NCI-H1436 (cell line): Measurements from ENCODE around the gene ADH7.
"Not testable (repeated sequence)": the region's sequence is repeated elsewhere in the genome, so short reads cannot be mapped to it uniquely, and the experiment has no call there.

ENCODE experiments used
- DNase-seq: peaks from one replicate; lab custom pipeline; 2025; lab: John Stamatoyannopoulos, UW

Gene ADH7

DNA sequence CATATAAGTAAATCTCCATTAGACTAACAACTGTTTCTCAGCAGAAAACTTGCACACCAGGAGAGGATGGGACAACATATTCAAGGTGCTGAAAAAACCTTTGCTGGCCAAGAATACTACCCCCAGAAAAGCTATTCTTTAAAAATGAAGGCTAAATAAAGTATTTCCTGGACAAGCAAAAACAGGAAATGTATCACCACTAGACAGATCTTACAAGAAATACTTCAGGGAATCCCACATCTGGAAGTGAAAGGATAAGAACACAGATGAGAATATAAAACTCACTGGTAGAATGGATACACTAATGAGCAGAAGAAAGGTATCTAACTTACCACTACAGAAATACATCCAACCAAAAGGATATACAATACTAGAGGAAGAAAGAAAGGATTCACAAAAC lies 55.6 kb downstream of the ADH7 start:
- no peak for DNase-seq

DNA sequence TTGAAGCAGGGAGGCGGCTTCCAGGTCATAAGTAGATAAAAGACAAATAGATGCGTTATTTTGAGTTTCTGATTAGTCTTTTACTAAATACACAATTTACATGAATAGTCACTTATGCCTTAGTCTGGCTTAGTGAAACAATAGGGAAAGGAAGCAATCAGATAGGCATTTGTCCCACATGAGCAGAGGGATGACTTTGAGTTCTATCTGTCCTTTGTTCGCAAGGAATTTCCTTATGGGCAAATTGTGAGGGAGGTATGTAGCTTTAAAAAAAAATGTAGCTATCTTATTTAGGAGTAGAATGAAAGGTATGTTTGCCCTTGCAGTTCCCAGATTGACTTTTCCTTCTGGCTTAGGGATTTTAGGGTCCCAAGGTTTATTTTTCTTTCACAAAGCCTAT lies 56.3 kb downstream of the ADH7 start:
- no peak for DNase-seq

DNA sequence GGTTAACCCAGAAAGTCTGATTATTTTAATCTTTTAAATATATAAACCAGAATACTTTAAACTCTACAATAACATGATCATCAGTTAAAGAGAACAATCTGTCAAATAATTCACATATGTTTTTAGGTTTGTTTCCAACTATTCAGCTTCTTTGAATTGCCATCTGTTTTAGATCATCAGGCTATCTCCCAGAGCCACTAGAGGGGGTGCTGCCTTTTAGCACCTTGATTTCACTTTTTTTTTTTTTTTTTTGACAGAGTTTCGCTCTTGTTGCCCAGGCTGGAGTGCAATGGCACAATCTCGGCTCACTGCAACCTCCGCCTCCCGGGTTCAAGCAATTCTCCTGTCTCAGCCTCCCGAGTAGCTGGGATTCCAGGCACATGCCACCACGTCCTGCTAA lies 57.8 kb downstream of the ADH7 start:
- DNase-seq = not testable (repeated sequence)

DNA sequence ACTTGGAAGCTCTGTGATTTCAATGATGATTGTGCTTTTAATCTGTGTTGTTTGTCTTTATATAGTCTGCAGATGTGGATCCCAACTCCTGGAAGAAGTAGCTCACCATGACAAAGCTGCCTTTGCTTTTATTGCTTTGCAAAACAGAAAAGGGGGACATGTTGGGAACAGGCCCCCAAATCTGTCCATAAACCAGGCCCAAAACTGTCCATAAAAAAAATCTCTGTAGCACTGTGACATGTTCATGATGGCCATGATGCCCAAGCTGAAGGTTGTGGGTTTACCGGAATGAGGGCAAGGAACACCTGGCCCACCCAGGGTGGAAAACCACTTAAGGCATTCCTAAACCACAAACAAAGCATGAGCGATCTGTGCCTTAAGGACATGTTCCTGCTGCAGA lies 62.7 kb downstream of the ADH7 start:
- not testable (repeated sequence) for DNase-seq

DNA sequence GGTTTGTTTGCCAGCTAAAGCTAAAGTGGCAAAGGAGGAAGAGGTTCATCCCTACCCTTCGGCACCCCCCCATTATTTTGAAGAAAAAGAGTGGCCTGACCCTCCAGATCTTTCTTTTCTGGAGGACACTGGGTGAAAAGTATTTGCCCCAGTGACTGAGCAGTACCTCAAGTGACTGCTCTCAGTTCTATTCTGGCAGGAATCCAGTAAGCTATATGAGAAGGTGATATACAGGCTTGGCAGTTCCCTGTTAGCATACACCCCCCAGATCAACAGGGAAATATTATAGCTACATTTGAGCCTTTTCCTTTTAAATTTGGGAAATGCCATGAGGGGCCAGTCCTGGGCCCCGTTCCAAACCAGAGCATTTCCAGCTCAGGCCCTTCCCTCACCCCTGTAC lies 67.3 kb downstream of the ADH7 start:
- not testable (repeated sequence) for DNase-seq

DNA sequence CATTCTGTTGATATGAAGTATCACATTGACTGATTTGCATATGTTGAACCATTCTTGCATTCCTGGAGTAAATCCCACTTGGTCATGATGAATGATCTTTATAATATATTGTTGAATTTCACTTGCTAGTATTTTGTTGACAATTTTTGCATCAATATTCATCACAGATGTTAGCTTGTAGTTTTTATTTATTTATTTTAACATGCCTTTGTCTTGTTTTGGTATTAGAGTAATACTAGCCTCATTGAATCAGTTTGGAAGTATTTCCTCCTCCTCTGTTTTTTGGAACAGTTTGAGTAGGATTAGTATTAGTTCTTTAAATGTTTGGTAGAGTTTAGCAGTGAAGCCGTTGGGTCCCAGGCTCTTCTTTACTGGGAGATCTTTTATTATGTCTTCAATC lies 68.7 kb downstream of the ADH7 start:
- DNase-seq = no peak

DNA sequence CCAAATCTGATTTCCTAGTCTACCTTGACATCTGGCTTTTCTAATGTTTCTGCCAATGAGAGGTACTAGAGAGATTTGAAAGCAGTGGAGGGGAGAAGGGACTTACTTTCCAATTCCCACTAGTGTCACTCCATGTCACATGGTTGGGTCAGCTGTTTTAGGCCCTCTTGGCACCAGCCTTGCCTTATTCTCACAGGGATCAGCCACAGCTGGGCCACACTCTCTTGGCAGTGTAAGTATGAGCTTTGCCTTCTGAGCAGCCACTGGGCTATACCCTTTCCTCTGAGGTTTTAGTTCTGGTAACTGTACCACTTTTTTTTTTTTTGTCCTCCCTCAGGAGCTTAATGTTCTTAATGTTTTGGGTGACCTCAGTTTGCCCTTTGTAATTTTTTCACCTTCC lies 72.4 kb downstream of the ADH7 start:
- no peak for DNase-seq
